CD4-positive, alpha-beta T cell (primary cell): ENCODE measurements around the gene XIRP1. TPM values are rescaled to one million over a fixed set of nuclear protein-coding genes. Genes with fewer than 3 reads are reported as not detected.

Experiments
- ATAC-seq: fragments of 200-7000 bp; cut with Tn5 transposase; one replicate; pipeline ENCODE4 v1.10.0; 2022; ENCODE audit warnings: mild to moderate bottlenecking; ENCODE audit not compliant: poor library complexity
- CTCF ChIA-PET: fragments of 350-600 bp; sonication (Branson Sonifier 250); formaldehyde crosslinking; loops from one replicate; lab custom pipeline; 2021; ENCODE audit warnings: antibody characterized with exemption, inconsistent platforms; lab: Charles Lee
- POLR2A ChIA-PET: fragments of 350-600 bp; sonication (Branson Sonifier 250); formaldehyde crosslinking; loops from one replicate; lab custom pipeline; 2021; ENCODE audit warnings: antibody characterized with exemption, inconsistent platforms; lab: Charles Lee
- DNase-seq, 14 experiments: peaks; one replicate each; pipeline ENCODE4 v3.0.0-alpha.2; 2013 to 2020; ENCODE audit warnings: mixed read lengths in 2 of 14
- H3K27ac ChIP-seq, 2 donors: one replicate each; pipeline versions ENCODE4 v1.5.1 to v1.7.0; 2013; ENCODE audit warnings: low read length in 2 of 2, low read depth in 1 of 2, mild to moderate bottlenecking in 1 of 2
- H3K27me3 ChIP-seq, 2 experiments: 1 replicate in 1 of 2; 2 replicates in 1 of 2; pipeline versions ENCODE4 v1.6.1 to v1.7.0; 2013; ENCODE audit warnings: low read length in 2 of 2, control low read depth in 1 of 2, mild to moderate bottlenecking in 1 of 2, moderate library complexity in 1 of 2; ENCODE audit not compliant: insufficient read depth in 2 of 2, control insufficient read depth in 1 of 2
- H3K36me3 ChIP-seq: one replicate; pipeline ENCODE4 v1.6.1; 2013; ENCODE audit warnings: low read length, control low read depth; ENCODE audit not compliant: insufficient read depth
- H3K4me1 ChIP-seq: one replicate; pipeline ENCODE4 v1.6.1; 2013; ENCODE audit warnings: low read length, control low read depth; ENCODE audit not compliant: insufficient read depth
- H3K4me3 ChIP-seq: one replicate; pipeline ENCODE4 v1.5.1; 2013; ENCODE audit warnings: mild to moderate bottlenecking, low read length, moderate library complexity
- H3K9me3 ChIP-seq, 2 experiments: 1 replicate in 1 of 2; 2 replicates in 1 of 2; pipeline versions ENCODE4 v1.6.1 to v1.7.0; 2013; ENCODE audit warnings: low read length in 2 of 2, mild to moderate bottlenecking in 2 of 2, control low read depth in 1 of 2, moderate library complexity in 1 of 2; ENCODE audit not compliant: control insufficient read depth in 1 of 2, insufficient read depth in 1 of 2
- H3K27ac Mint-ChIP-seq: one replicate; pipeline ENCODE4 v1.8.0; 2020; ENCODE audit warnings: mixed read lengths
- H3K27me3 Mint-ChIP-seq: one replicate; pipeline ENCODE4 v1.8.0; 2021; ENCODE audit warnings: mixed read lengths
- H3K36me3 Mint-ChIP-seq: one replicate; pipeline ENCODE4 v1.8.0; 2021; ENCODE audit warnings: low read depth, mixed read lengths
- H3K4me1 Mint-ChIP-seq: one replicate; pipeline ENCODE4 v1.8.0; 2021; ENCODE audit warnings: low read depth, mixed read lengths
- H3K4me3 Mint-ChIP-seq: one replicate; pipeline ENCODE4 v1.8.0; 2020; ENCODE audit warnings: mild to moderate bottlenecking, mixed read lengths
- H3K9me3 Mint-ChIP-seq: one replicate; pipeline ENCODE4 v1.8.0; 2020; ENCODE audit warnings: mixed read lengths
- intact Hi-C, 2 experiments: fragments of 100-400 bp; cut with DNase I in 1 of 2; cut with micrococcal nuclease in 1 of 2; formaldehyde crosslinking; loops; one replicate each; pipeline versions ENCODE4 v1.15.1 to v1.9.0; 2023 to 2025; cut with DNase I, micrococcal nuclease
- total RNA-seq, 174 experiments: library from RNA in 2 of 174; stranded (reverse) in 2 of 174; gene quantifications; one replicate each; pipeline ENCODE4 v1.2.3 and lab custom pipeline; 2021 to 2026
- TF ChIP-seq, protein P1 (sequence below): fragments of 200-600 bp; IDR thresholded peaks from one replicate; pipeline ENCODE4 v1.8.0; 2022; ENCODE audit warnings: antibody characterized with exemption, mild to moderate bottlenecking

Gene XIRP1
- total RNA-seq, 2 experiments from 2014 or later, result not detected

GRCh38 chr3:39146611-39147591 is 45.5 kb downstream of the XIRP1 start:
- peak; percentile 27 for ATAC-seq
- Mint-ChIP-seq H3K36me3 (peaks cover 77% of the 10 kb centered on the region), H3K27ac (peak overlapping the region; percentile 97), H3K4me1 (peaks cover 82% of the 10 kb centered on the region), H3K4me3 (peak overlapping the region; percentile 93), H3K27me3 (no peaks in the 10 kb centered on the region), H3K9me3 (no peaks in the 10 kb centered on the region)
- peaks cover 77% of the 10 kb centered on the region for H3K4me1 ChIP-seq
- TF ChIP-seq, protein P1, sequence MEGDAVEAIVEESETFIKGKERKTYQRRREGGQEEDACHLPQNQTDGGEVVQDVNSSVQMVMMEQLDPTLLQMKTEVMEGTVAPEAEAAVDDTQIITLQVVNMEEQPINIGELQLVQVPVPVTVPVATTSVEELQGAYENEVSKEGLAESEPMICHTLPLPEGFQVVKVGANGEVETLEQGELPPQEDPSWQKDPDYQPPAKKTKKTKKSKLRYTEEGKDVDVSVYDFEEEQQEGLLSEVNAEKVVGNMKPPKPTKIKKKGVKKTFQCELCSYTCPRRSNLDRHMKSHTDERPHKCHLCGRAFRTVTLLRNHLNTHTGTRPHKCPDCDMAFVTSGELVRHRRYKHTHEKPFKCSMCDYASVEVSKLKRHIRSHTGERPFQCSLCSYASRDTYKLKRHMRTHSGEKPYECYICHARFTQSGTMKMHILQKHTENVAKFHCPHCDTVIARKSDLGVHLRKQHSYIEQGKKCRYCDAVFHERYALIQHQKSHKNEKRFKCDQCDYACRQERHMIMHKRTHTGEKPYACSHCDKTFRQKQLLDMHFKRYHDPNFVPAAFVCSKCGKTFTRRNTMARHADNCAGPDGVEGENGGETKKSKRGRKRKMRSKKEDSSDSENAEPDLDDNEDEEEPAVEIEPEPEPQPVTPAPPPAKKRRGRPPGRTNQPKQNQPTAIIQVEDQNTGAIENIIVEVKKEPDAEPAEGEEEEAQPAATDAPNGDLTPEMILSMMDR, result no peak
- POLR2A ChIA-PET, result interaction anchor here (0.8 to 2.0 kb wide), 5 partner anchors 9 to 141 kb away, joined by 3 to 10 read pairs (median 4); partner anchors contain the start of genes GORASP1 and TTC21A
- peaks cover 47% of the 10 kb centered on the region for H3K36me3 ChIP-seq
- peak overlapping the region; percentile 64 to 83 for H3K27ac ChIP-seq
- H3K27me3 ChIP-seq, result no peaks in the 10 kb centered on the region
- intact Hi-C loops, result loop anchor here in 1 of 2 experiments (10.0 kb wide), 1 partner anchor 92 kb away; the partner anchor contains the start of genes SCN11A and WDR48
- peak overlapping the region; percentile 44 for H3K4me3 ChIP-seq
- peak in 13 of 14 experiments; percentile 48 to 89 (median 71) for DNase-seq
- CTCF ChIA-PET, result interaction anchor here (1.0 to 1.1 kb wide), 3 partner anchors 10 to 141 kb away, joined by 3 read pairs; no protein-coding TSS in a partner anchor
- H3K9me3 ChIP-seq, result no peaks in the 10 kb centered on the region

DNA sequence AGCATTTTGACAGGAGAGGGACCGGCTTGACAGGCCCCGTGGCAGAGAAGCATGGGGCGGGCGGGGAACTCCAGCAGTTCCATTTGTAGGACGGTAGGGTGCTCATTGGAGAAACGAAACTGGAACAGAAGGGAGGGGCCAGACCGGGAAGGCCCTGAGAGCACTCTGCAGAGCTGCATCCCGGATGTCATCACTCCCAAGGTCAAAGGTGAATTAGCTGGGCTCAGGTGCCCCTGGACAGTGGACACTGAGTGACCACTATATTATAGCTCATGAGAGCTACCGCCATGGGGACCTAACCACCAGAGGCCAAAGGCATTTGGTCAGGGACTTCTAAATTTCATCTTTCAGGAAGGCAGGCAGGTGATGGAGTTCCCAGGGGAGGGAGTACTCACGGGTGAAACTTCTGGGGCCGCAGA is 46.3 kb downstream of the XIRP1 start:
- Histone ChIP-seq H3K27ac (no peak overlapping the region), H3K27me3 (no peaks in the 10 kb centered on the region), H3K36me3 (peaks cover 55% of the 10 kb centered on the region), H3K9me3 (no peaks in the 10 kb centered on the region), H3K4me1 (peaks cover 74% of the 10 kb centered on the region), H3K4me3 (no peak overlapping the region)
- TF ChIP-seq, protein P1, result no peak
- ChIA-PET POLR2A (interaction anchor here (1.1 to 2.0 kb wide), 2 partner anchors 38 to 142 kb away, joined by 3 to 10 read pairs; partner anchors contain the start of genes GORASP1 and TTC21A), CTCF (interaction anchor here (1.1 kb wide), 1 partner anchor 142 kb away, joined by 3 read pairs; no protein-coding TSS in a partner anchor)
- Mint-ChIP-seq H3K9me3 (no peaks in the 10 kb centered on the region), H3K36me3 (peaks cover 82% of the 10 kb centered on the region), H3K4me3 (peak overlapping the region; percentile 43), H3K4me1 (peaks cover 81% of the 10 kb centered on the region), H3K27ac (peak overlapping the region; percentile 97), H3K27me3 (no peaks in the 10 kb centered on the region)
- DNase-seq (peak in 2 of 14 experiments; percentile 61 to 65), ATAC-seq (no peak)
- intact Hi-C loops, result loop anchor here in 1 of 2 experiments (10.0 kb wide), 1 partner anchor 91 kb away; the partner anchor contains the start of genes SCN11A and WDR48

DNA sequence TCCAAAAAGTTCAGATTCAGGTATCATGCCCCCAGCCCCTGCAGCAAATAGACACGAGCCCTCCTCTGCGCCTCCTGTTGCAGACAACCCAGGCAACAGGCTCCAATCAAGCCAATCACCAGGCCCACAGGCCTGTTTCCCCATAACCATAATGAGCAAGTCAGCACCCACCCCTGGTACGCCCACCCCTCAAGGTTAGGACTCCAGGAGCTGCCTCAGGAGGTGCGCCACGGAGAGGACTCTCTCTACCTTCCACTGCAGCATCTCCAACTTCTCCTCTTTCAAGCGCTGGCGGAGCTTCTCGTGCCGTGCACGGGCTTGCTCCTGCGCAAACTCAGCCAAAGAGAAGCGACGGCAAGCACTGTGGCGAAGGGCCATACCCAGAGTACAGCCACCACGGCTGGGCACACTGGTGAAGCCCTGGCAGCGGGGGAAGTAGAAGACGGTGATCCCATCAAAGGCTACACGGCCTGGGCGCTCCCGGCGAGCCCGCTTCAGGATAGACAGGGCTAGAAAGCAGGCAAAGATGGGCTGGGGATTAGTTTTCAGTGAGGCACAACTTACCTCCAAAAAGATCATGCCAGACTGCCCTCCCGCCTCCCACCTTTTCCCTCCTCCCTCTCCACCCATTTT is 47.5 kb downstream of the XIRP1 start:
- Histone ChIP-seq H3K36me3 (peaks cover 63% of the 10 kb centered on the region), H3K27ac (no peak overlapping the region), H3K9me3 (no peaks in the 10 kb centered on the region), H3K27me3 (no peaks in the 10 kb centered on the region), H3K4me1 (peaks cover 62% of the 10 kb centered on the region), H3K4me3 (no peak overlapping the region)
- H3K4me3 Mint-ChIP-seq, result peak overlapping the region; percentile 42
- peak overlapping the region; percentile 68 for H3K27ac Mint-ChIP-seq
- CTCF ChIA-PET, result no interaction called here
- no peak for DNase-seq
- no peak for ATAC-seq
- intact Hi-C loops, result loop anchor here in 1 of 2 experiments (10.0 kb wide), 1 partner anchor 90 kb away; the partner anchor contains the start of genes SCN11A and WDR48
- H3K9me3 Mint-ChIP-seq, result no peaks in the 10 kb centered on the region
- peaks cover 76% of the 10 kb centered on the region for H3K4me1 Mint-ChIP-seq
- POLR2A ChIA-PET, result no interaction called here
- TF ChIP-seq, protein P1, result no peak
- H3K36me3 Mint-ChIP-seq, result peaks cover 85% of the 10 kb centered on the region
- no peaks in the 10 kb centered on the region for H3K27me3 Mint-ChIP-seq
